ENCODE measurements around the gene CCM2L. TPM values are rescaled to one million over a fixed set of nuclear protein-coding genes. Genes with fewer than 3 reads are reported as not detected.

CCM2L gene
- total and polyA plus RNA-seq, 9 of the 15 experiments (the other 6 are each of a cell fraction or from before 2014, with no cell fraction given), result 0.04 TPM; not detected in 8

DNA sequence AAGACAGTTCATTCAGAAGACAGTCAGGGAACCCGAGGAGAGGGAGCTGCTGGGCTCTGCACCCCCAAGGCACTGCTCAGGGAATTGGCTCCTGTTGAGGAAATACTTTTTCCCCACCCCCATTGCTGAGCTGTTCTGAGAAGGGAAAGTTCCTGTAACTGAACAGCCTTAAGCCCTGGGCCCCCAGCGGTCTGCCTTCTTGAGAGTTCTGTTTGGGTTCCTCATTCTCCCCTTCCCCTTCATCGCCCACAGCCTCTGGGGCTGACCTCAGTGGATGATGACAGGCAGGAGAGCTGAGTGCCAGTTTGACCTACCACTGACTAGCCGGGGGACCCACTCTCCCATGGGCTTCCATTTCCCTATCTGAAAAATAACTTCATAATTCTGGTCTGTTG lies 52.5 kb downstream of the CCM2L start:
- ChIA-PET POLR2A (interaction anchor here (0.6 to 1.0 kb wide), 2 partner anchors 8 to 472 kb away, joined by 3 to 4 read pairs; no protein-coding TSS in a partner anchor), CTCF (ENCODE audit: low intra/inter-chr PET ratio) (no interaction called here)
- no peak for FAIRE-seq
- H3K9ac ChIP-seq (ENCODE audit: insufficient read depth in 1 of 2, low read depth in 2 of 2, low read length in 2 of 2), result no peak overlapping the region
- BruUV-seq (replicated peaks), result no TSS peak
- no peaks in the 10 kb centered on the region for H4K20me1 ChIP-seq (replicated peaks; ENCODE audit: control insufficient read depth, insufficient read depth, low read length)
- TF ChIP-seq SREBF1 (IDR thresholded peaks at IDR 0.05; ENCODE audit: borderline replicate concordance, low read depth, low read length) (no peak), TOE1 (IDR thresholded peaks at IDR 0.05; ENCODE audit: borderline replicate concordance) (no peak), TOE1 (CRISPR knock-in tag; IDR thresholded peaks at IDR 0.05; ENCODE audit: borderline replicate concordance, low read depth) (no peak), TEAD4 (IDR thresholded peaks at IDR 0.05; ENCODE audit: low read length) (no peak), TEAD4 (CRISPR knock-in tag; IDR thresholded peaks at IDR 0.05; ENCODE audit: borderline replicate concordance) (no peak), NFE2 (IDR thresholded peaks at IDR 0.05; ENCODE audit: low read depth) (no peak), NR3C1 (CRISPR knock-in tag; IDR thresholded peaks at IDR 0.05) (no peak)
- TF ChIP-seq, protein P1, sequence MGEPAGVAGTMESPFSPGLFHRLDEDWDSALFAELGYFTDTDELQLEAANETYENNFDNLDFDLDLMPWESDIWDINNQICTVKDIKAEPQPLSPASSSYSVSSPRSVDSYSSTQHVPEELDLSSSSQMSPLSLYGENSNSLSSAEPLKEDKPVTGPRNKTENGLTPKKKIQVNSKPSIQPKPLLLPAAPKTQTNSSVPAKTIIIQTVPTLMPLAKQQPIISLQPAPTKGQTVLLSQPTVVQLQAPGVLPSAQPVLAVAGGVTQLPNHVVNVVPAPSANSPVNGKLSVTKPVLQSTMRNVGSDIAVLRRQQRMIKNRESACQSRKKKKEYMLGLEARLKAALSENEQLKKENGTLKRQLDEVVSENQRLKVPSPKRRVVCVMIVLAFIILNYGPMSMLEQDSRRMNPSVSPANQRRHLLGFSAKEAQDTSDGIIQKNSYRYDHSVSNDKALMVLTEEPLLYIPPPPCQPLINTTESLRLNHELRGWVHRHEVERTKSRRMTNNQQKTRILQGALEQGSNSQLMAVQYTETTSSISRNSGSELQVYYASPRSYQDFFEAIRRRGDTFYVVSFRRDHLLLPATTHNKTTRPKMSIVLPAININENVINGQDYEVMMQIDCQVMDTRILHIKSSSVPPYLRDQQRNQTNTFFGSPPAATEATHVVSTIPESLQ (CRISPR knock-in tag; IDR thresholded peaks at IDR 0.05), result no peak
- TF ChIP-seq, protein P2, sequence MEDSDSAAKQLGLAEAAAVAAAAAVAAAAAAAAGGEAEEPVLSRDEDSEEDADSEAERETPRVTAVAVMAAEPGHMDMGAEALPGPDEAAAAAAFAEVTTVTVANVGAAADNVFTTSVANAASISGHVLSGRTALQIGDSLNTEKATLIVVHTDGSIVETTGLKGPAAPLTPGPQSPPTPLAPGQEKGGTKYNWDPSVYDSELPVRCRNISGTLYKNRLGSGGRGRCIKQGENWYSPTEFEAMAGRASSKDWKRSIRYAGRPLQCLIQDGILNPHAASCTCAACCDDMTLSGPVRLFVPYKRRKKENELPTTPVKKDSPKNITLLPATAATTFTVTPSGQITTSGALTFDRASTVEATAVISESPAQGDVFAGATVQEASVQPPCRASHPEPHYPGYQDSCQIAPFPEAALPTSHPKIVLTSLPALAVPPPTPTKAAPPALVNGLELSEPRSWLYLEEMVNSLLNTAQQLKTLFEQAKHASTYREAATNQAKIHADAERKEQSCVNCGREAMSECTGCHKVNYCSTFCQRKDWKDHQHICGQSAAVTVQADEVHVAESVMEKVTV (CRISPR knock-in tag; IDR thresholded peaks at IDR 0.05), result no peak
- TF ChIP-seq, protein P3, sequence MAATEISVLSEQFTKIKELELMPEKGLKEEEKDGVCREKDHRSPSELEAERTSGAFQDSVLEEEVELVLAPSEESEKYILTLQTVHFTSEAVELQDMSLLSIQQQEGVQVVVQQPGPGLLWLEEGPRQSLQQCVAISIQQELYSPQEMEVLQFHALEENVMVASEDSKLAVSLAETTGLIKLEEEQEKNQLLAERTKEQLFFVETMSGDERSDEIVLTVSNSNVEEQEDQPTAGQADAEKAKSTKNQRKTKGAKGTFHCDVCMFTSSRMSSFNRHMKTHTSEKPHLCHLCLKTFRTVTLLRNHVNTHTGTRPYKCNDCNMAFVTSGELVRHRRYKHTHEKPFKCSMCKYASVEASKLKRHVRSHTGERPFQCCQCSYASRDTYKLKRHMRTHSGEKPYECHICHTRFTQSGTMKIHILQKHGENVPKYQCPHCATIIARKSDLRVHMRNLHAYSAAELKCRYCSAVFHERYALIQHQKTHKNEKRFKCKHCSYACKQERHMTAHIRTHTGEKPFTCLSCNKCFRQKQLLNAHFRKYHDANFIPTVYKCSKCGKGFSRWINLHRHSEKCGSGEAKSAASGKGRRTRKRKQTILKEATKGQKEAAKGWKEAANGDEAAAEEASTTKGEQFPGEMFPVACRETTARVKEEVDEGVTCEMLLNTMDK (IDR thresholded peaks at IDR 0.05; ENCODE audit: borderline replicate concordance, insufficient read depth, low read depth, low read length, poor library complexity, severe bottlenecking), result no peak
- TF ChIP-seq, protein P4, sequence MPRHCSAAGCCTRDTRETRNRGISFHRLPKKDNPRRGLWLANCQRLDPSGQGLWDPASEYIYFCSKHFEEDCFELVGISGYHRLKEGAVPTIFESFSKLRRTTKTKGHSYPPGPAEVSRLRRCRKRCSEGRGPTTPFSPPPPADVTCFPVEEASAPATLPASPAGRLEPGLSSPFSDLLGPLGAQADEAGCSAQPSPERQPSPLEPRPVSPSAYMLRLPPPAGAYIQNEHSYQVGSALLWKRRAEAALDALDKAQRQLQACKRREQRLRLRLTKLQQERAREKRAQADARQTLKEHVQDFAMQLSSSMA (CRISPR knock-in tag; IDR thresholded peaks at IDR 0.05), result no peak
- H2AFZ ChIP-seq (ENCODE audit: low read depth, low read length), result no peak overlapping the region
- H3K9me1 ChIP-seq (ENCODE audit: control insufficient read depth, insufficient read depth, low read length), result no peaks in the 10 kb centered on the region
- H3K27ac ChIP-seq (ENCODE audit: extremely low read depth, low read depth, low read length), result no peak overlapping the region
- no peaks in the 10 kb centered on the region for H3K36me3 ChIP-seq (ENCODE audit: control insufficient read depth, insufficient read depth, low read length)
- H3K4me2 ChIP-seq (ENCODE audit: insufficient read depth, low read length), result no peak overlapping the region
- no peak for ATAC-seq
- H3K9me3 ChIP-seq (replicated peaks; ENCODE audit: control insufficient read depth, insufficient read depth, low read depth, low read length), result no peaks in the 10 kb centered on the region
- no peaks in the 10 kb centered on the region; a peak in 1 of 5 replicates for H3K4me1 ChIP-seq (replicated peaks in 1 of 2; ENCODE audit: control insufficient read depth in 2 of 2, insufficient read depth in 2 of 2, low read length in 2 of 2)
- peaks cover 29 to 55% of the 10 kb centered on the region in 2 experiments for H3K27me3 ChIP-seq (ENCODE audit: control insufficient read depth in 2 of 2, insufficient read depth in 2 of 2, low read length in 2 of 2)
- 3% methylated on average over 4 of the region's 4 CpGs for WGBS (ENCODE audit: insufficient coverage, low coverage, missing lambda C conversion rate)
- H3K4me3 ChIP-seq, result no peak overlapping the region
- H3K79me2 ChIP-seq (ENCODE audit: control insufficient read depth, insufficient read depth, low read length), result no peaks in the 10 kb centered on the region
- intact Hi-C loops (cut with micrococcal nuclease) (no loop called here), in situ Hi-C loops (cut with MboI) (no loop called here)
- no peak for DNase-seq (ENCODE audit: extremely low read depth in 1 of 4, low spot score in 3 of 4)

Measured in K562 (cell line).